ENCODE results near the gene SLC48A1.

The SLC48A1 gene

DNA sequence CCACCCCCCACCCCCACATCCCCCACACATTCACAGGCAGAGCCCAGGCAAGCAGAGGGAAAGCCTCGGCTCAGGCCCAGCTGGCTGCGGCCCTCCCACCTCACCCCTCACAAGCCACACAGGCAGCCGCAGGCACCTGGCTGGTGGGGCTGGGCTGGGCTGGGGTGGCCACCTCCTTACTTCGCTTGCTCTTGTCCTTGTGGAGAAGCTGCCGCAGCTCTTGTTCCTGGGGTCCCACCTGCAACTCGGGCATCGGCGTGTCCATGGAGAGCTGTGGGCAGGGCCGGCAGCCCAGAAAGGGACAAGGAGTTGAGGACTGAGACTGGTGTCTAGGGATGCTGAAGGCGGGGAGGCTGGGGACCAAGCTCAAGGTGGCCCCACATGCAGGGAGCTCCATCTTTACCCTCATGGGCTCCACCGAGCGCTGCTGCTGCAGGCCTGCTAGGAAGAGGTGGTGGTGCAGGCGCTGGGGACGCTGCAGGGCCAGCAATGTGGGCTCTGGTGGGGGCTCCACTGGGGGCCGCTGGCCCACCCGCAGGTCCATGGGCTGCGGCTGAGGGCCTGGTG lies 25.4 kb downstream of the SLC48A1 start:
- DNase-seq (ENCODE audit: low read depth in 1 of 2, low spot score in 1 of 2): no peak
- TF ChIP-seq, protein P1, sequence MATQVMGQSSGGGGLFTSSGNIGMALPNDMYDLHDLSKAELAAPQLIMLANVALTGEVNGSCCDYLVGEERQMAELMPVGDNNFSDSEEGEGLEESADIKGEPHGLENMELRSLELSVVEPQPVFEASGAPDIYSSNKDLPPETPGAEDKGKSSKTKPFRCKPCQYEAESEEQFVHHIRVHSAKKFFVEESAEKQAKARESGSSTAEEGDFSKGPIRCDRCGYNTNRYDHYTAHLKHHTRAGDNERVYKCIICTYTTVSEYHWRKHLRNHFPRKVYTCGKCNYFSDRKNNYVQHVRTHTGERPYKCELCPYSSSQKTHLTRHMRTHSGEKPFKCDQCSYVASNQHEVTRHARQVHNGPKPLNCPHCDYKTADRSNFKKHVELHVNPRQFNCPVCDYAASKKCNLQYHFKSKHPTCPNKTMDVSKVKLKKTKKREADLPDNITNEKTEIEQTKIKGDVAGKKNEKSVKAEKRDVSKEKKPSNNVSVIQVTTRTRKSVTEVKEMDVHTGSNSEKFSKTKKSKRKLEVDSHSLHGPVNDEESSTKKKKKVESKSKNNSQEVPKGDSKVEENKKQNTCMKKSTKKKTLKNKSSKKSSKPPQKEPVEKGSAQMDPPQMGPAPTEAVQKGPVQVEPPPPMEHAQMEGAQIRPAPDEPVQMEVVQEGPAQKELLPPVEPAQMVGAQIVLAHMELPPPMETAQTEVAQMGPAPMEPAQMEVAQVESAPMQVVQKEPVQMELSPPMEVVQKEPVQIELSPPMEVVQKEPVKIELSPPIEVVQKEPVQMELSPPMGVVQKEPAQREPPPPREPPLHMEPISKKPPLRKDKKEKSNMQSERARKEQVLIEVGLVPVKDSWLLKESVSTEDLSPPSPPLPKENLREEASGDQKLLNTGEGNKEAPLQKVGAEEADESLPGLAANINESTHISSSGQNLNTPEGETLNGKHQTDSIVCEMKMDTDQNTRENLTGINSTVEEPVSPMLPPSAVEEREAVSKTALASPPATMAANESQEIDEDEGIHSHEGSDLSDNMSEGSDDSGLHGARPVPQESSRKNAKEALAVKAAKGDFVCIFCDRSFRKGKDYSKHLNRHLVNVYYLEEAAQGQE (IDR thresholded peaks at IDR 0.05; ENCODE audit: insufficient replicate concordance, low read depth): no peak
- TF ChIP-seq, protein P2, sequence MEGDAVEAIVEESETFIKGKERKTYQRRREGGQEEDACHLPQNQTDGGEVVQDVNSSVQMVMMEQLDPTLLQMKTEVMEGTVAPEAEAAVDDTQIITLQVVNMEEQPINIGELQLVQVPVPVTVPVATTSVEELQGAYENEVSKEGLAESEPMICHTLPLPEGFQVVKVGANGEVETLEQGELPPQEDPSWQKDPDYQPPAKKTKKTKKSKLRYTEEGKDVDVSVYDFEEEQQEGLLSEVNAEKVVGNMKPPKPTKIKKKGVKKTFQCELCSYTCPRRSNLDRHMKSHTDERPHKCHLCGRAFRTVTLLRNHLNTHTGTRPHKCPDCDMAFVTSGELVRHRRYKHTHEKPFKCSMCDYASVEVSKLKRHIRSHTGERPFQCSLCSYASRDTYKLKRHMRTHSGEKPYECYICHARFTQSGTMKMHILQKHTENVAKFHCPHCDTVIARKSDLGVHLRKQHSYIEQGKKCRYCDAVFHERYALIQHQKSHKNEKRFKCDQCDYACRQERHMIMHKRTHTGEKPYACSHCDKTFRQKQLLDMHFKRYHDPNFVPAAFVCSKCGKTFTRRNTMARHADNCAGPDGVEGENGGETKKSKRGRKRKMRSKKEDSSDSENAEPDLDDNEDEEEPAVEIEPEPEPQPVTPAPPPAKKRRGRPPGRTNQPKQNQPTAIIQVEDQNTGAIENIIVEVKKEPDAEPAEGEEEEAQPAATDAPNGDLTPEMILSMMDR (IDR thresholded peaks at IDR 0.05; ENCODE audit: insufficient read depth, low read length): no peak
- TF ChIP-seq SPI1 (IDR thresholded peaks at IDR 0.05; ENCODE audit: borderline replicate concordance, low read depth): no peak
- no peak for TF ChIP-seq GABPA (IDR thresholded peaks at IDR 0.05; ENCODE audit: low read depth)
- TF ChIP-seq POLR2AphosphoS5 (IDR thresholded peaks at IDR 0.05; ENCODE audit: low read depth): no peak
- no peak overlapping the region for H3K4me3 ChIP-seq (replicated peaks; ENCODE audit: insufficient read depth, low read length)
- H3K27ac ChIP-seq (replicated peaks): no peak overlapping the region
- H3K27me3 ChIP-seq (ENCODE audit: insufficient read depth, poor library complexity, severe bottlenecking): no peaks in the 10 kb centered on the region

DNA sequence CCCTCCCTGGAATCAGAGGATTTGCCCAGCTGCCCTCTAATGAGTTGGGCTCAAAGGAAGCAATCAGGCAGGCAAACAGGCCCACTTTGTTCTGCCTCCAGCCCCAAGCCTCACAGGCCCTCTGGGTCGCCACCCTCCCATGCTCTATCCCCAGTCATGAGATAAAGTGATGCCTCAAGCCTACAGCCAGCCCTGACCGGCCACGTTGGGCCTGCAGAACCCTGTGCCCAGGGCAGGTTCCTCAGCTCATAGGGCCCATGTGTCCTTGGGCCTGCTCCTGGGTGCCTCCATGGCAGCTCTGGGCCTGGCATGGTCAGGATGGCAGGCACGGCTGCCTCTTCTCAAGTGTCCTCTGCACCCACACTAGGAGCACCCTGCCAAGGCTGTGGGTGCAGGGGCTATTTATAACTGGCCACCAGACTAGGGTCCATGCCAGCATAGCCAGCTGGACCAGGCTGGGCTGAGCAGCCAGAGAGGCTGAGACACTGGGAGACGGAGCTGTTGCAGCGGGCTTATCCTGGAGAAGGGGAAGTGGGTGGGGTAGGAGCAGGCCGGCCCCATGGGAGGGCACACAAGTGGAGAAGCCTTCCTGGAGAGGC lies 26.4 kb downstream of the SLC48A1 start:
- Histone ChIP-seq H3K27me3 (ENCODE audit: insufficient read depth, poor library complexity, severe bottlenecking) (no peaks in the 10 kb centered on the region), H3K27ac (replicated peaks) (no peak overlapping the region), H3K4me3 (replicated peaks; ENCODE audit: insufficient read depth, low read length) (no peak overlapping the region)
- peak in 1 of 2 experiments; percentile 27 for DNase-seq (ENCODE audit: low read depth in 1 of 2, low spot score in 1 of 2)
- no peak for TF ChIP-seq GABPA (IDR thresholded peaks at IDR 0.05; ENCODE audit: low read depth)
- TF ChIP-seq SPI1 (IDR thresholded peaks at IDR 0.05; ENCODE audit: borderline replicate concordance, low read depth): peak; percentile 70; the same call in 1 of the 2 replicates

DNA sequence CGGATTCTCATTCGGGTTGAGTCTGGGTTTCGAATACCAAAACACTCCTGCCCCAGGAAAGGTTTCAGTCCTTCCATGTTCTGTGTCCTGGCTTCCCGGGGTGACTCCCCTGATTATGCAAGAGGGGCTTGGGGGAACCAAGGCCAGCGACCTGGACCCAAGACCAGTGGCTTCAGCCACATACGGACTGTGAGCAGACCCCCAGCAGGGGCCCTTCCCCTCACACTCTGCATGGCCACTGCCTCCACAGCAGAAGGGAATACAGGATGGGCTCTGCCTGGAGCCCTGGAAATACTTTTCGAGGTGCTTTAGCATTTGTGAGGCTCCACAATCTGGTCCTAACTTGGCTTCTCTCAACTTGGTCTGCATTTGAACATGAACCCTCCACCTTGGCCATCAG lies 27.5 kb downstream of the SLC48A1 start:
- H3K27me3 ChIP-seq (ENCODE audit: insufficient read depth, poor library complexity, severe bottlenecking): no peaks in the 10 kb centered on the region
- no peak overlapping the region for H3K4me3 ChIP-seq (replicated peaks; ENCODE audit: insufficient read depth, low read length)
- TF ChIP-seq, protein P2 (IDR thresholded peaks at IDR 0.05; ENCODE audit: insufficient read depth, low read length): no peak
- TF ChIP-seq GABPA (IDR thresholded peaks at IDR 0.05; ENCODE audit: low read depth) (no peak), SPI1 (IDR thresholded peaks at IDR 0.05; ENCODE audit: borderline replicate concordance, low read depth) (no peak), POLR2AphosphoS5 (IDR thresholded peaks at IDR 0.05; ENCODE audit: low read depth) (no peak)
- TF ChIP-seq, protein P1 (IDR thresholded peaks at IDR 0.05; ENCODE audit: insufficient replicate concordance, low read depth): no peak
- no peak overlapping the region for H3K27ac ChIP-seq (replicated peaks)
- no peak for DNase-seq (ENCODE audit: low read depth in 1 of 2, low spot score in 1 of 2)

DNA sequence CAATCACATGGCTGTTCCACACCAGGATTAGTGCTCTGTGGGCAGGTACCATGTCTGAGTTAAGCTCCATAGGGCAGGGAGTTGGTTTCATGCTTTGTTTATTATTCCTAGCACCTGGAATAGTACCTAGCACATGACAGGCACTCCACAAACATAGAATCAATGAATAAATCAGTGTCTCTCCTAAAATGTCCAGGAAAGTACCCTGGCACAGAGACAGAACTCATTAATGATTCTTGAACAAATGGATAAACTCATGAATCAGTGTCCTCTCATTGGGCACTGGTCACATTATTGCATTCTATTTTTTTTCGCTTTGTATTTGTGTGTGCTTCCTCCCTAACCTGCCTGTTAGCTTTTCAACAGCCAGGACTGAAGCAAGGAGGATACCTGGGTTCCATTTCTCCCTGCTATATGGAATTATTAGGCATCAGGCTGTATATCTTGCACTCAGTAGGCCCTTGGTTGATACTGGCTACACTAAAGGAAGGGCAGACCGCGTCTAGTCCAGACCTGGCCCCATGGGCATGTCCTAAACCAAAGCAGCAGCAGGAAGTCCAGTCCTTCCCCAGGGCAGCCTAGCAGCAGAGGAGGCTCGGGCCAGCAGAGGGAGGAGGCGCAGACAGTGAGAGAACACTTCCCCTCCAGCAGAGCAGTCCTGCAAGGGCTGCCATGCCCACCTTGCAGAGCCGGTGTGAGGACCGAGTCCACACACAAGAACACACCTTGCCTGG lies 28.3 kb downstream of the SLC48A1 start:
- H3K27me3 ChIP-seq (ENCODE audit: insufficient read depth, poor library complexity, severe bottlenecking): no peaks in the 10 kb centered on the region
- H3K27ac ChIP-seq (replicated peaks): no peak overlapping the region
- TF ChIP-seq, protein P1 (IDR thresholded peaks at IDR 0.05; ENCODE audit: insufficient replicate concordance, low read depth): no peak
- TF ChIP-seq GABPA (IDR thresholded peaks at IDR 0.05; ENCODE audit: low read depth): no peak
- TF ChIP-seq SPI1 (IDR thresholded peaks at IDR 0.05; ENCODE audit: borderline replicate concordance, low read depth): peak; percentile 38; the same call in 1 of the 2 replicates
- DNase-seq (ENCODE audit: low read depth in 1 of 2, low spot score in 1 of 2): peak in 1 of 2 experiments; percentile 52
- H3K4me3 ChIP-seq (replicated peaks; ENCODE audit: insufficient read depth, low read length): no peak overlapping the region
